GM12878 (cell line): ENCODE results near the gene IFNAR2. TPM values are rescaled to one million over a fixed set of nuclear protein-coding genes. Genes with fewer than 3 reads are reported as not detected.
"Not testable (repeated sequence)": the region's sequence is repeated elsewhere in the genome, so short reads cannot be mapped to it uniquely, and the experiment has no call there.

Source experiments
- ATAC-seq: fragments of 200-7000 bp; cut with Tn5 transposase; 3 replicates; pipeline ENCODE4 v1.9.1; 2020; ENCODE audit warnings: mild to moderate bottlenecking, moderate library complexity
- BruUV-seq: library from RNA; stranded (reverse); fragments of 400-500 nt; replicated peaks from 2 replicates; lab custom pipeline; 2021; lab: Mats Ljungman, UMichigan
- CTCF ChIA-PET: fragments of 300-600 bp; sonication (Branson Sonifier 250); formaldehyde crosslinking; extraction: SDS; loops from one replicate; lab custom pipeline; 2021; ENCODE audit warnings: inconsistent platforms; lab: Yijun Ruan, JAX
- POLR2A ChIA-PET: fragments of 350-600 bp; formaldehyde crosslinking; extraction: SDS; loops from one replicate; lab custom pipeline; 2021; ENCODE audit warnings: inconsistent platforms; lab: Charles Lee
- RAD21 ChIA-PET: fragments of 300-600 bp; sonication (Branson Sonifier 250); formaldehyde crosslinking; loops from one replicate; lab custom pipeline; 2023; ENCODE audit warnings: antibody characterized with exemption; ENCODE audit not compliant: unreplicated experiment; lab: Charles Lee
- SMC1A ChIA-PET: fragments of 300-600 bp; sonication (Branson Sonifier 250); formaldehyde crosslinking; loops from one replicate; lab custom pipeline; 2023; ENCODE audit not compliant: unreplicated experiment, uncharacterized antibody; lab: Charles Lee
- DNase-seq: peaks from one replicate; pipeline ENCODE4 v3.0.0-alpha.2; 2011; ENCODE audit warnings: low read depth, low spot score
- FAIRE-seq: peaks from 3 replicates; lab custom pipeline; 2011; peaks lifted over from hg19 to GRCh38; lab: Jason Lieb, UNC
- H2AFZ ChIP-seq: 2 replicates; pipeline ENCODE4 v1.6.0; 2011; ENCODE audit warnings: low read depth, low read length, control low read depth; ENCODE audit not compliant: control insufficient read depth
- H3K27ac ChIP-seq: 2 replicates; pipeline ENCODE4 v1.5.1; 2011; ENCODE audit warnings: control low read depth; ENCODE audit not compliant: control insufficient read depth, insufficient read depth
- H3K27me3 ChIP-seq, 2 experiments: replicated peaks in 1 of 2; 2 replicates each; pipeline versions ENCODE4 v1.6.0 to v1.6.1; 2011; ENCODE audit warnings: low read length in 1 of 2; ENCODE audit not compliant: control insufficient read depth in 2 of 2, insufficient read depth in 2 of 2
- H3K36me3 ChIP-seq, 2 experiments: 2 replicates each; pipeline ENCODE4 v1.5.1; 2011; ENCODE audit warnings: low read length in 1 of 2; ENCODE audit not compliant: control insufficient read depth in 2 of 2, insufficient read depth in 2 of 2
- H3K4me1 ChIP-seq: 2 replicates; pipeline ENCODE4 v1.6.1; 2011; ENCODE audit warnings: mild to moderate bottlenecking, low read length, moderate library complexity, mixed read lengths; ENCODE audit not compliant: control insufficient read depth, insufficient read depth
- H3K4me2 ChIP-seq: 2 replicates; pipeline ENCODE4 v1.6.0; 2011; ENCODE audit warnings: control low read depth; ENCODE audit not compliant: control insufficient read depth, insufficient read depth
- H3K4me3 ChIP-seq: fragments of 200-600 bp; sonication (generic); 2 replicates; pipeline ENCODE4 v1.5.1; 2016
- H3K79me2 ChIP-seq: 2 replicates; pipeline ENCODE4 v1.6.0; 2011; ENCODE audit warnings: low read length; ENCODE audit not compliant: control insufficient read depth, insufficient read depth
- H3K9ac ChIP-seq: 2 replicates; pipeline ENCODE4 v1.8.0; 2011; ENCODE audit warnings: low read length, control low read depth, mixed read lengths; ENCODE audit not compliant: control insufficient read depth, insufficient read depth
- H3K9me3 ChIP-seq: replicated peaks from 3 replicates; pipeline ENCODE4 v1.5.1; 2011; ENCODE audit warnings: mild to moderate bottlenecking, low read length; ENCODE audit not compliant: control insufficient read depth, insufficient read depth
- H4K20me1 ChIP-seq: 2 replicates; pipeline ENCODE4 v1.6.0; 2011; ENCODE audit not compliant: control insufficient read depth, insufficient read depth
- WGBS: methylation state at CpG from one replicate; pipeline ENCODE4 v1.1.6; 2016; ENCODE audit warnings: low lambda C conversion rate; ENCODE audit not compliant: insufficient replicate concordance, insufficient coverage; ENCODE audit errors: missing lambda C conversion rate; 5-methylcytosine and 5-hydroxymethylcytosine counted together
- in situ Hi-C: fragments of 300-500 bp; cut with MboI; formaldehyde crosslinking; loops from 9 replicates; pipeline ENCODE4 v1.14.3; 2018; ENCODE audit warnings: mixed read lengths
- intact Hi-C: fragments of 100-400 bp; cut with micrococcal nuclease; formaldehyde crosslinking; loops from one replicate; pipeline ENCODE4 v1.14.2; 2022; ENCODE audit not compliant: unreplicated experiment
- polyA plus RNA-seq, 11 experiments: library from polyadenylated mRNA; depleted of rRNA in 4 of 11; unstranded in 6 of 11; stranded (reverse) in 5 of 11; fragments of >200 nt; fragmentation: Nextera tagmentation in 4 of 11; fragmentation: Illumina TruSeq in 1 of 11; extraction: Ambion mirVana in 4 of 11; extraction: Trizol in 1 of 11; gene quantifications; 1 replicate in 1 of 11; 2 replicates in 10 of 11; pipeline versions ENCODE4 v1.2.1 to v1.2.3, GENCODE V29; 2011 to 2016; ENCODE audit warnings: inconsistent platforms in 2 of 11, missing spikeins in 2 of 11, low read depth in 1 of 11
- total RNA-seq, 4 experiments: library from RNA; depleted of rRNA in 3 of 4; stranded (reverse); fragments of >200 nt in 3 of 4; fragmentation: Illumina TruSeq in 1 of 4; extraction: Trizol in 1 of 4; gene quantifications; 2 replicates each; pipeline versions ENCODE4 v1.2.1 to v1.2.3, GENCODE V29; 2013 to 2021
- TF ChIP-seq, protein P1 (sequence below): IDR thresholded peaks from 2 replicates; pipeline ENCODE4 v1.6.1; 2012; ENCODE audit warnings: mild to moderate bottlenecking, low read depth, low read length

IFNAR2 gene
- total and polyA plus RNA-seq, 10 of the 15 experiments (the other 5 are each of a cell fraction or from before 2014, with no cell fraction given) = 8.5 to 99.7 (median 58.1) TPM

DNA sequence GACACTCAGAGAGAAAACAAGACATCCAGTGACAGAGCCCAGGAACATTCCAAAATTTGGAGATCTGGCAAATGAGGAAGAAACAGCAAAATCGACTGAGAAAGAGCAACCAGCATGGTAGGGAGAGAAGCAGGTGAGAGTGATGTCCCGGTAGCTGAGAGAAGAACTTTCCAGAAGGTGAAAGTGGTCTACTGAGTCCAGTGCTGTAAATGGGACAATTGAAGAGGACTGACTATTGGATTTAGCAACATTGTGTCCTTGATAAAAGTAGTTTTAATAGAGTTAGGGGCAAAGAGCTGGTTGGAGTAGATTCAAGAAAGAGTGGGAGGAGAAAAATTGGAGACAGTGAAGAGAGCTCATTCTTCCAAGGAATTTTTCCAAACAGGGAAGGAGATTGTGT is 21.4 kb downstream of the IFNAR2 start (continued):
- TF ChIP-seq, protein P1, sequence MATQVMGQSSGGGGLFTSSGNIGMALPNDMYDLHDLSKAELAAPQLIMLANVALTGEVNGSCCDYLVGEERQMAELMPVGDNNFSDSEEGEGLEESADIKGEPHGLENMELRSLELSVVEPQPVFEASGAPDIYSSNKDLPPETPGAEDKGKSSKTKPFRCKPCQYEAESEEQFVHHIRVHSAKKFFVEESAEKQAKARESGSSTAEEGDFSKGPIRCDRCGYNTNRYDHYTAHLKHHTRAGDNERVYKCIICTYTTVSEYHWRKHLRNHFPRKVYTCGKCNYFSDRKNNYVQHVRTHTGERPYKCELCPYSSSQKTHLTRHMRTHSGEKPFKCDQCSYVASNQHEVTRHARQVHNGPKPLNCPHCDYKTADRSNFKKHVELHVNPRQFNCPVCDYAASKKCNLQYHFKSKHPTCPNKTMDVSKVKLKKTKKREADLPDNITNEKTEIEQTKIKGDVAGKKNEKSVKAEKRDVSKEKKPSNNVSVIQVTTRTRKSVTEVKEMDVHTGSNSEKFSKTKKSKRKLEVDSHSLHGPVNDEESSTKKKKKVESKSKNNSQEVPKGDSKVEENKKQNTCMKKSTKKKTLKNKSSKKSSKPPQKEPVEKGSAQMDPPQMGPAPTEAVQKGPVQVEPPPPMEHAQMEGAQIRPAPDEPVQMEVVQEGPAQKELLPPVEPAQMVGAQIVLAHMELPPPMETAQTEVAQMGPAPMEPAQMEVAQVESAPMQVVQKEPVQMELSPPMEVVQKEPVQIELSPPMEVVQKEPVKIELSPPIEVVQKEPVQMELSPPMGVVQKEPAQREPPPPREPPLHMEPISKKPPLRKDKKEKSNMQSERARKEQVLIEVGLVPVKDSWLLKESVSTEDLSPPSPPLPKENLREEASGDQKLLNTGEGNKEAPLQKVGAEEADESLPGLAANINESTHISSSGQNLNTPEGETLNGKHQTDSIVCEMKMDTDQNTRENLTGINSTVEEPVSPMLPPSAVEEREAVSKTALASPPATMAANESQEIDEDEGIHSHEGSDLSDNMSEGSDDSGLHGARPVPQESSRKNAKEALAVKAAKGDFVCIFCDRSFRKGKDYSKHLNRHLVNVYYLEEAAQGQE = no peak

DNA sequence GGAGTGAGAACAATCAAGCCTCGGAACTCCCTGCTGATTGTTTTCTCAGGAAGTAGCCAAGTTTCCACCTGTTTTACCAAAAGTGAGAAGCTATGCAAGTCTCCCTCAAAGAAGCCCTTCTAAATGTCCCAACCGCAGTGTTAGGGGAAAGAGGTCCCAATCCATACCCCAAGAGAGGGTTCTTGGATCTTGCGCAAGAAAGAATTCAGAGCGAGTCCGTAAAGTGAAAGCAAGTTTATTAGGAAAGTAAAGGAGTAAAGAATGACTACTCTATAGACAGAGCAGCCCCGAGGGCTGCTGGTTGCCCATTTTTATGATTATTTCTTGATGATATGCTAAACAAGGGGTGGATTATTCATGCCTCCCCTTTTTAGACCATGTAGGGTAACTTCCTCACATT is 23.6 kb downstream of the IFNAR2 start:
- H3K36me3 ChIP-seq = peaks cover 34 to 67% of the 10 kb centered on the region in 2 experiments
- ChIA-PET SMC1A (interaction anchor here (1.9 kb wide), 1 partner anchor 12 kb away, joined by 4 read pairs; no protein-coding TSS in a partner anchor), POLR2A (interaction anchor here (0.6 to 1.2 kb wide), 2 partner anchors 14 to 49 kb away, joined by 3 to 4 read pairs; no protein-coding TSS in a partner anchor)
- ATAC-seq, FAIRE-seq, H3K79me2 ChIP-seq, RAD21 ChIA-PET, H3K4me2 ChIP-seq, BruUV-seq, H3K4me3 ChIP-seq, CTCF ChIA-PET, H4K20me1 ChIP-seq, H3K9ac ChIP-seq, intact Hi-C loops, H3K9me3 ChIP-seq, H2AFZ ChIP-seq, H3K4me1 ChIP-seq, H3K27ac ChIP-seq, H3K27me3 ChIP-seq, DNase-seq: not testable (repeated sequence)
- in situ Hi-C loops = loop anchor here (25.0 kb wide), 1 partner anchor 1609 kb away; no protein-coding TSS in a partner anchor
- 97% methylated on average over 6 of the region's 6 CpGs for WGBS
